Measurements from ENCODE around the gene P3H3. TPM values are rescaled to one million over a fixed set of nuclear protein-coding genes. Genes with fewer than 3 reads are reported as not detected.
A peak's percentile ranks its signal among the peaks of the same experiment; 100 is the strongest.
"Not testable (repeated sequence)": the region's sequence is repeated elsewhere in the genome, so short reads cannot be mapped to it uniquely, and the experiment has no call there.

Gene P3H3
- total RNA-seq, 5 donors from 2014 or later (not counting 1 experiment from before 2014, with no cell fraction given), result 4.7 to 9.8 (median 8.0) TPM

- DNase-seq (peak in 5 of 35 experiments; percentile 14 to 35 (median 23)), ATAC-seq (replicated peaks in 1 of 4) (no peak)
- no peaks in the 10 kb centered on the region for H3K9me3 ChIP-seq
- H3K4me1 ChIP-seq (ENCODE audit: control insufficient read depth in 1 of 2, extremely low read depth in 1 of 2, insufficient read depth in 2 of 2, low read length in 2 of 2), result peaks cover 20 to 69% of the 10 kb centered on the region in 2 experiments
- CTCF ChIA-PET, result interaction anchor here (0.7 to 4.7 kb wide), 16 partner anchors 16 to 256 kb away, joined by 3 to 58 read pairs (median 5); partner anchors contain the start of genes C12orf57 (in 1 of the 2), CDCA3 (in 1 of the 2), ENO2 (in 1 of the 2) and MLF2 (in 1 of the 2)
- no peaks in the 10 kb centered on the region for H3K27me3 ChIP-seq (replicated peaks in 1 of 2; ENCODE audit: control insufficient read depth in 2 of 2, extremely low read depth in 1 of 2, insufficient read depth in 2 of 2, low read length in 1 of 2)
- H3K27ac Mint-ChIP-seq, result peak overlapping the region; percentile 89 to 90
- H3K4me1 Mint-ChIP-seq, result peaks cover 52 to 63% (median 59%) of the 10 kb centered on the region in 3 donors
- POLR2A ChIA-PET, result interaction anchor here in 1 of 2 donors (0.5 kb wide), 1 partner anchor 115 kb away, joined by 3 read pairs; no protein-coding TSS in a partner anchor
- H3K4me3 Mint-ChIP-seq, result peak overlapping the region; percentile 87 to 93 (median 89)
- H3K4me3 ChIP-seq (ENCODE audit: control insufficient read depth in 1 of 2, extremely low read depth in 1 of 2, low read length in 1 of 2), result peak overlapping the region; percentile 77 to 94
- H3K27ac ChIP-seq (ENCODE audit: low read length), result no peak overlapping the region
- H3K9me3 Mint-ChIP-seq, result no peaks in the 10 kb centered on the region
- peaks cover 19% of the 10 kb centered on the region for H3K36me3 Mint-ChIP-seq
- H3K36me3 ChIP-seq (ENCODE audit: control insufficient read depth in 2 of 2, extremely low read depth in 1 of 2, insufficient read depth in 1 of 2, low read length in 1 of 2), result peaks cover 0 to 21% of the 10 kb centered on the region in 2 donors
- H3K27me3 Mint-ChIP-seq, result no peaks in the 10 kb centered on the region
- 87% methylated on average over 8 of the region's 12 CpGs for WGBS (ENCODE audit: insufficient coverage)
Measured at GRCh38 chr12:6871052-6871957, 43.1 kb downstream of the P3H3 start.

- ATAC-seq (replicated peaks in 1 of 4) (peak; percentile 38 to 46 (median 44)), DNase-seq (peak; percentile 55 to 91 (median 75))
- Mint-ChIP-seq H3K36me3 (peaks cover 22% of the 10 kb centered on the region), H3K27me3 (no peaks in the 10 kb centered on the region), H3K4me3 (peak overlapping the region; percentile 87 to 93 (median 89)), H3K9me3 (no peaks in the 10 kb centered on the region), H3K27ac (peak overlapping the region; percentile 88 to 90), H3K4me1 (peaks cover 49 to 56% (median 53%) of the 10 kb centered on the region in 3 donors)
- Histone ChIP-seq H3K4me1 (ENCODE audit: control insufficient read depth in 1 of 2, extremely low read depth in 1 of 2, insufficient read depth in 2 of 2, low read length in 2 of 2) (peaks cover 20 to 61% of the 10 kb centered on the region in 2 experiments), H3K27me3 (replicated peaks in 1 of 2; ENCODE audit: control insufficient read depth in 2 of 2, extremely low read depth in 1 of 2, insufficient read depth in 2 of 2, low read length in 1 of 2) (no peaks in the 10 kb centered on the region), H3K27ac (ENCODE audit: low read length) (peak overlapping the region; percentile 63), H3K9me3 (no peaks in the 10 kb centered on the region), H3K36me3 (ENCODE audit: control insufficient read depth in 2 of 2, extremely low read depth in 1 of 2, insufficient read depth in 1 of 2, low read length in 1 of 2) (peaks cover 0 to 21% of the 10 kb centered on the region in 2 donors), H3K4me3 (ENCODE audit: control insufficient read depth in 1 of 2, extremely low read depth in 1 of 2, low read length in 1 of 2) (peak overlapping the region; percentile 77 to 94)
- POLR2A ChIA-PET, result interaction anchor here (0.5 to 1.8 kb wide), 9 partner anchors 9 to 314 kb away, joined by 3 to 11 read pairs (median 3); partner anchors contain the start of genes C12orf57 (in 1 of the 2), CDCA3 (in 1 of the 2), RNU7-1 (in 1 of the 2) and USP5 (in 1 of the 2)
- CTCF ChIA-PET, result interaction anchor here (0.5 to 4.7 kb wide), 42 partner anchors 10 to 1211 kb away, joined by 3 to 58 read pairs (median 4); partner anchors contain the start of genes LPCAT3 (in 2 of the 2), C12orf57 (in 1 of the 2), C1RL (in 1 of the 2) and CDCA3 (in 1 of the 2)
- 2% methylated on average over 38 of the region's 40 CpGs for WGBS (ENCODE audit: insufficient coverage)
Measured at GRCh38 chr12:6872073-6873048, 44.2 kb downstream of the P3H3 start.

DNA sequence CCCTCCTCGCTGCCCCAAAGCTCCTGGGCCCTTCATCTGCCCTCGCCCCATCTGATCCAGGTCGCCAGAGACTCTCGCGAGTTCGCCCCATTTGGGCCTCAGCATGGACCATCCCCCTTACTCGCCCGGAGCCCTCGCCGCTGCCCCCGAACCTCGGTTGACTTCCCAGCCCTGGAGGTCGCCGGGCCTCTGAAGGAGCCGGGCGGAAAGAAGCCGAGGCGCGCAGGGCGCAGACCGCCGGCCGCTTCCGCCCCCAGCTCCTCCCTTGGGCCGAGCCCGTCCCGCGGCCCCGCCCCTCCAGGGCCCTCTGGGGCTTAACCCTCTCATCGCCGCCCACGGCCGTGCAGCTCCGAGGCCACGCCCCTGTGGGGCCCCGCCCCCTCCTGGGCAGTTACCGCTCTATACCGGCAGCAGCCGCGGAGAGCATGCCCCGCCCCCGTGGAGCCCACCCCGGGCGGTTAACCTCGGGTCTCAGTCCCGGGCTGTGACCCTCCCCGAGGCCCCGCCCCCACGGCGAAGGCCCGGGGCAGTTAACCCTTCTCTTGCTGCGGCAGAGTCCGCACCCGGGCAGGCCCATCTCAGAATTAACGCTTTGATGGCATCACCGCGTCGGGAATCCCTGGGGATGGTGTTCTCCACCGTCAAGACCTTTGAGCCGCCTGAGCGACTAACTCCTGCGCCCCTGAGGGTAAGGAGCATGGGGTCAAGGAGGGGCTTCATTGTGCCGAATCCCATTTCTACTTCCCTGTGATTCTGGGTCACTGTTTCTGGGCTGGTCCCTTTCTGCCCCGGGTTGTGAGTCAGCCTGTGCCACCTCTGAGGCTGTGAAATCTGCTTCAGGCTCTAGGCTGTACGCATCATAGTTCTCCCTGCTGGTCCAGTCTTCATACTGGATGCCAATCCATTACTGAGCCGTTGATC, 45.1 kb downstream of the P3H3 start, which contains the start of gene SPSB2:
Gene SPSB2 (minus strand): TSS at position 210 of the 921 bp plus-strand sequence. CDS start 402 bp downstream, outside the sequence.
- POLR2A ChIA-PET, result interaction anchor here (0.5 to 1.8 kb wide), 10 partner anchors 8 to 313 kb away, joined by 3 to 11 read pairs (median 3); partner anchors contain the start of genes C12orf57 (in 1 of the 2), CDCA3 (in 1 of the 2), RNU7-1 (in 1 of the 2) and USP5 (in 1 of the 2)
- H3K4me3 ChIP-seq (ENCODE audit: control insufficient read depth in 1 of 2, extremely low read depth in 1 of 2, low read length in 1 of 2), result peak within 1 kb of the TSS; percentile 77 to 94
- peaks cover 0 to 21% of the 10 kb centered on the region in 2 donors for H3K36me3 ChIP-seq (ENCODE audit: control insufficient read depth in 2 of 2, extremely low read depth in 1 of 2, insufficient read depth in 1 of 2, low read length in 1 of 2)
- peaks cover 23% of the 10 kb centered on the region for H3K36me3 Mint-ChIP-seq
- under 1% methylated on average over 61 of the region's 66 CpGs for WGBS (ENCODE audit: insufficient coverage)
- H3K27me3 ChIP-seq (replicated peaks in 1 of 2; ENCODE audit: control insufficient read depth in 2 of 2, extremely low read depth in 1 of 2, insufficient read depth in 2 of 2, low read length in 1 of 2), result no peaks in the 10 kb centered on the region
- DNase-seq (peak; percentile 95 to 100 (median 98)), ATAC-seq (replicated peaks in 1 of 4) (peak; percentile 84 to 92 (median 86))
- H3K27ac Mint-ChIP-seq, result peak within 1 kb of the TSS; percentile 88 to 90
- H3K27me3 Mint-ChIP-seq, result no peaks in the 10 kb centered on the region
- H3K27ac ChIP-seq (ENCODE audit: low read length), result peak within 1 kb of the TSS; percentile 69
- peak within 1 kb of the TSS; percentile 87 to 93 (median 89) for H3K4me3 Mint-ChIP-seq
- H3K4me1 ChIP-seq (ENCODE audit: control insufficient read depth in 1 of 2, extremely low read depth in 1 of 2, insufficient read depth in 2 of 2, low read length in 2 of 2), result peaks cover 19 to 56% of the 10 kb centered on the region in 2 experiments
- CTCF ChIA-PET, result interaction anchor here (0.6 to 4.7 kb wide), 34 partner anchors 9 to 332 kb away, joined by 3 to 58 read pairs (median 4); partner anchors contain the start of genes LPCAT3 (in 2 of the 2), C12orf57 (in 1 of the 2), C1RL (in 1 of the 2) and CDCA3 (in 1 of the 2)
- peaks cover 46 to 51% (median 48%) of the 10 kb centered on the region in 3 donors for H3K4me1 Mint-ChIP-seq
- no peaks in the 10 kb centered on the region for H3K9me3 ChIP-seq
- H3K9me3 Mint-ChIP-seq, result no peaks in the 10 kb centered on the region

DNA sequence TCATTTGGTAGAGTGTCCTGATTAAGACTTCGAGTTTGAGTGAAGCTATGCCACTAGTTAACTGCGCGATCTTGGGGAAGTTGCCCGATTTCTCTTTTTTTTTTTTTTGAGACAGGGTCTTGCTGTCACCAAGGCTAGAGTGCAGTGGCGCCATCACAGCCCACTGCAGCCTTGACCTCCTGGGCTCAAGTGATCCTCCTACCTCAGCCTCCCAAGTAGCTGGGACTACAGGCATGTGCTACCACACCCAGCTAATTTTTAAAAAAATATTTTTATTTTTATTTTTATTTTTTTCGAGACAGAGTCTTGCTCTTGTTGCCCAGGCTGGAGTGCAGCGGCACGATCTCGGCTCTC, 45.8 kb downstream of the P3H3 start:
- not testable (repeated sequence) for H3K27me3 ChIP-seq (replicated peaks in 1 of 2; ENCODE audit: control insufficient read depth in 2 of 2, extremely low read depth in 1 of 2, insufficient read depth in 2 of 2, low read length in 1 of 2); ATAC-seq (replicated peaks in 1 of 4); H3K9me3 ChIP-seq; H3K9me3 Mint-ChIP-seq; DNase-seq; H3K27me3 Mint-ChIP-seq
- Mint-ChIP-seq H3K4me3 (peak overlapping the region; percentile 87 to 93 (median 89)), H3K27ac (peak overlapping the region; percentile 85 to 87), H3K36me3 (peaks cover 20% of the 10 kb centered on the region), H3K4me1 (peaks cover 40 to 45% (median 42%) of the 10 kb centered on the region in 3 donors)
- Histone ChIP-seq H3K4me3 (ENCODE audit: control insufficient read depth in 1 of 2, extremely low read depth in 1 of 2, low read length in 1 of 2) (peak overlapping the region; percentile 58 to 85), H3K27ac (ENCODE audit: low read length) (peak overlapping the region; percentile 69), H3K4me1 (ENCODE audit: control insufficient read depth in 1 of 2, extremely low read depth in 1 of 2, insufficient read depth in 2 of 2, low read length in 2 of 2) (peaks cover 16 to 50% of the 10 kb centered on the region in 2 experiments), H3K36me3 (ENCODE audit: control insufficient read depth in 2 of 2, extremely low read depth in 1 of 2, insufficient read depth in 1 of 2, low read length in 1 of 2) (peaks cover 0 to 21% of the 10 kb centered on the region in 2 donors)
- POLR2A ChIA-PET, result interaction anchor here (0.5 to 0.8 kb wide), 3 partner anchors 8 to 107 kb away, joined by 3 to 5 read pairs (median 4); no protein-coding TSS in a partner anchor
- CTCF ChIA-PET, result interaction anchor here in 1 of 2 donors (1.9 to 3.3 kb wide), 3 partner anchors 17 to 144 kb away, joined by 9 to 58 read pairs (median 43); partner anchors contain the start of genes CDCA3, LPCAT3 and USP5
- 58% methylated on average over 7 of the region's 9 CpGs for WGBS (ENCODE audit: insufficient coverage)

DNA sequence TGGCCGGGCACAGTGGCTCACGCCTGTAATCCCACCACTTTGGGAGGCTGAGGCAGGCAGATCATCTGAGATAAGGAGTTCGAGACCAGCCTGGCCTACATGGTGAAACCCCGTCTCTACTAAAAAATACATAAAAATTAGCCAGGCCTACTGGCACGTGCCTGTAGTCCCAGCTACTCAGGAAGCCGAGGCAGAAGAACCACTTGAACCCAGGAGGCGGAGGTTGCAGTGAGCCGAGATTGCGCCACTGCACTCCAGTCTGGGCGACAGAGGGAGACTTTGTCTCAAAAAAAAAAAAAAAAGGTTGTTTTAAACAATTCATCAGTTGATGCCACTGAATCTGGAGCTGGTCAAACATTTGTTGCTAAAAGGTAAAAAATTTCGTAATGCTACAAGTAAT, 51.6 kb downstream of the P3H3 start:
- H3K9me3 ChIP-seq; H3K27me3 Mint-ChIP-seq; H3K4me3 Mint-ChIP-seq; H3K4me1 ChIP-seq (ENCODE audit: control insufficient read depth in 1 of 2, extremely low read depth in 1 of 2, insufficient read depth in 2 of 2, low read length in 2 of 2); H3K27ac Mint-ChIP-seq; H3K9me3 Mint-ChIP-seq; H3K36me3 Mint-ChIP-seq; H3K27ac ChIP-seq (ENCODE audit: low read length); POLR2A ChIA-PET; H3K4me1 Mint-ChIP-seq; ATAC-seq (replicated peaks in 1 of 4); H3K4me3 ChIP-seq (ENCODE audit: control insufficient read depth in 1 of 2, extremely low read depth in 1 of 2, low read length in 1 of 2); H3K27me3 ChIP-seq (replicated peaks in 1 of 2; ENCODE audit: control insufficient read depth in 2 of 2, extremely low read depth in 1 of 2, insufficient read depth in 2 of 2, low read length in 1 of 2); DNase-seq: not testable (repeated sequence)
- CTCF ChIA-PET, result interaction anchor here in 1 of 2 donors (0.6 kb wide), 1 partner anchor 248 kb away, joined by 3 read pairs; no protein-coding TSS in a partner anchor
- WGBS (ENCODE audit: insufficient coverage), result 100% methylated on average over 6 of the region's 11 CpGs
- H3K36me3 ChIP-seq (ENCODE audit: control insufficient read depth in 2 of 2, extremely low read depth in 1 of 2, insufficient read depth in 1 of 2, low read length in 1 of 2), result peaks cover 4 to 12% of the 10 kb centered on the region in 2 donors
